Ovary (tissue), 9 donors: ENCODE results near the gene CD93. TPM values are rescaled to one million over a fixed set of nuclear protein-coding genes. Genes with fewer than 3 reads are reported as not detected.

Experiments
- DNase-seq, 5 donors: peaks; one replicate each; pipeline ENCODE4 v3.0.0-alpha.2; 2019 to 2020
- H3K27ac ChIP-seq, 2 donors: fragments of 200-600 bp; one replicate each; pipeline versions ENCODE4 v1.5.1 to v1.8.0; 2019 to 2022
- H3K27me3 ChIP-seq: fragments of 200-600 bp; one replicate; pipeline ENCODE4 v1.8.0; 2022
- H3K36me3 ChIP-seq: fragments of 200-600 bp; sonication (generic); one replicate; pipeline ENCODE4 v1.5.1; 2019
- H3K4me1 ChIP-seq: one replicate; pipeline ENCODE4 v1.8.1; 2013; ENCODE audit warnings: mild to moderate bottlenecking, moderate library complexity; ENCODE audit not compliant: insufficient read depth
- H3K4me3 ChIP-seq: fragments of 200-600 bp; sonication (generic); one replicate; pipeline ENCODE4 v1.5.1; 2017
- H3K9me3 ChIP-seq, 2 donors: fragments of 200-600 bp in 1 of 2; sonication (generic) in 1 of 2; one replicate each; pipeline versions ENCODE4 v1.5.1 to v1.8.1; 2013 to 2019; ENCODE audit warnings: mild to moderate bottlenecking in 1 of 2, moderate library complexity in 1 of 2
- CTCF ChIP-seq, 3 donors: fragments of 450-650 bp in 2 of 3; fragments of 200-600 bp in 1 of 3; IDR thresholded peaks; one replicate each; pipeline versions ENCODE4 v1.5.1 to v1.8.0; 2016 to 2022; ENCODE audit warnings: antibody characterized with exemption in 3 of 3, mild to moderate bottlenecking in 1 of 3
- EP300 ChIP-seq: sonication (generic); formaldehyde crosslinking; IDR thresholded peaks from one replicate; pipeline ENCODE4 v1.6.1; 2017; ENCODE audit warnings: antibody characterized with exemption
- POLR2A ChIP-seq: fragments of 450-650 bp; IDR thresholded peaks from one replicate; pipeline ENCODE4 v1.6.1; 2017; ENCODE audit warnings: antibody characterized with exemption, mild to moderate bottlenecking, moderate library complexity
- WGBS, 3 donors: extraction: QIAGEN DNeasy Blood & Tissue Kit in 1 of 3; methylation state at CpG; one replicate each; pipeline versions ENCODE4 v1.1.5 to v1.1.7; 2013 to 2017; 5-methylcytosine and 5-hydroxymethylcytosine counted together
- intact Hi-C, 4 donors: fragments of 100-400 bp; cut with DNase I; formaldehyde crosslinking; loops; one replicate each; pipeline versions ENCODE4 v1.11.0 to v1.15.1; 2022 to 2023
- polyA plus RNA-seq, 2 donors: library from polyadenylated mRNA; stranded (reverse); fragments of 200-250 nt in 1 of 2; fragments of 350-450 nt in 1 of 2; fragmentation: Illumina TruSeq in 1 of 2; extraction: RNeasy Lipid Tissue Mini Kit (QIAGEN cat#74804) in 1 of 2; gene quantifications; one replicate each; pipeline ENCODE4 v1.2.3, GENCODE V29; 2013 to 2014
- total RNA-seq, 7 donors: library from RNA; depleted of rRNA in 2 of 7; stranded (reverse); fragments of >200 nt in 2 of 7; fragmentation: NEBNext Ultra II Directional in 3 of 7; extraction: Animal tissue kit (Norgen Biotek cat#: 25700) in 3 of 7; gene quantifications; one replicate each; pipeline versions ENCODE4 v1.1.0 to v1.2.4, GENCODE V29; 2016 to 2023
- donor health status: DM: no; HTN: no; CAD: no; lungs with moderate emphysema.
- donor health status: DM: no; HTN: no; CAD: no.
- donor health status: Bipolar disorder and iron deficiency.
- donor health status: DM: yes; HTN: yes; CAD: no.
- donor health status: DM: no; HTN: no; CAD: no.
- donor health status: DM: yes; HTN: yes; CAD: no.

CD93 gene
- total and polyA plus RNA-seq, 9 donors = 7.0 to 42.1 (median 18.3) TPM

- WGBS, 3 donors = 66 to 77% (median 74%) methylated on average over 3 of the region's 3 CpGs
- Histone ChIP-seq H3K36me3 (no peaks in the 10 kb centered on the region), H3K27ac (no peak overlapping the region), H3K27me3 (no peaks in the 10 kb centered on the region), H3K9me3 (no peaks in the 10 kb centered on the region), H3K4me3 (no peak overlapping the region), H3K4me1 (peaks cover 3% of the 10 kb centered on the region)
- intact Hi-C loops = no loop called here
- TF ChIP-seq POLR2A = no peak
- no peak for TF ChIP-seq EP300
- TF ChIP-seq CTCF (IDR thresholded peaks at IDR 0.05) = no peak
- no peak for DNase-seq
Observed at GRCh38 chr20:23105193-23105592, 19.1 kb upstream of the CD93 start.

GRCh38 chr20:23103284-23104018 is 17.3 kb upstream of the CD93 start:
- 79 to 88% (median 83%) methylated on average over 11 of the region's 11 CpGs for WGBS, 3 donors
- intact Hi-C loops = no loop called here

GRCh38 chr20:23101696-23102406 is 15.7 kb upstream of the CD93 start:
- H3K36me3 ChIP-seq = no peaks in the 10 kb centered on the region
- DNase-seq = no peak

More at GRCh38 chr20:23103284-23104018, 17.3 kb upstream of the CD93 start:
- no peak for TF ChIP-seq POLR2A
- TF ChIP-seq CTCF (IDR thresholded peaks at IDR 0.05) = no peak
- TF ChIP-seq EP300 = no peak
- Histone ChIP-seq H3K4me3 (no peak overlapping the region), H3K36me3 (no peaks in the 10 kb centered on the region), H3K27me3 (no peaks in the 10 kb centered on the region), H3K27ac (no peak overlapping the region), H3K9me3 (no peaks in the 10 kb centered on the region), H3K4me1 (peaks cover 3% of the 10 kb centered on the region)
- DNase-seq = no peak

GRCh38 chr20:23100720-23101107 is 14.6 kb upstream of the CD93 start:
- Histone ChIP-seq H3K27ac (no peak overlapping the region), H3K36me3 (no peaks in the 10 kb centered on the region), H3K4me3 (no peak overlapping the region), H3K9me3 (no peaks in the 10 kb centered on the region), H3K27me3 (no peaks in the 10 kb centered on the region), H3K4me1 (peaks cover 3% of the 10 kb centered on the region)
- DNase-seq = no peak
- intact Hi-C loops = no loop called here
- TF ChIP-seq EP300 = no peak
- no peak for TF ChIP-seq POLR2A
- no peak for TF ChIP-seq CTCF (IDR thresholded peaks at IDR 0.05)

More at GRCh38 chr20:23101696-23102406, 15.7 kb upstream of the CD93 start:
- Histone ChIP-seq H3K4me1 (peaks cover 3% of the 10 kb centered on the region), H3K9me3 (no peaks in the 10 kb centered on the region), H3K27me3 (no peaks in the 10 kb centered on the region), H3K4me3 (no peak overlapping the region), H3K27ac (no peak overlapping the region)
- intact Hi-C loops = no loop called here
- WGBS, 3 donors = 93 to 94% (median 94%) methylated on average over 5 of the region's 5 CpGs
- TF ChIP-seq CTCF (IDR thresholded peaks at IDR 0.05) (no peak), POLR2A (no peak), EP300 (no peak)
